Gastroesophageal sphincter (tissue), 3 donors: ENCODE data around the gene KCNS3.

Experiments
- EP300 ChIP-seq: sonication (generic); formaldehyde crosslinking; IDR thresholded peaks from one replicate; pipeline ENCODE4 v1.6.1; 2017; ENCODE audit warnings: antibody characterized with exemption, mild to moderate bottlenecking
- TF ChIP-seq, protein P1 (sequence below), 4 experiments: fragments of 200-600 bp in 2 of 4; fragments of 450-650 bp in 2 of 4; sonication (generic) in 1 of 4; IDR thresholded peaks; one replicate each; pipeline ENCODE4 v1.5.1; 2017 to 2019; ENCODE audit warnings: antibody characterized with exemption in 4 of 4, mild to moderate bottlenecking in 2 of 4, moderate library complexity in 2 of 4

DNA sequence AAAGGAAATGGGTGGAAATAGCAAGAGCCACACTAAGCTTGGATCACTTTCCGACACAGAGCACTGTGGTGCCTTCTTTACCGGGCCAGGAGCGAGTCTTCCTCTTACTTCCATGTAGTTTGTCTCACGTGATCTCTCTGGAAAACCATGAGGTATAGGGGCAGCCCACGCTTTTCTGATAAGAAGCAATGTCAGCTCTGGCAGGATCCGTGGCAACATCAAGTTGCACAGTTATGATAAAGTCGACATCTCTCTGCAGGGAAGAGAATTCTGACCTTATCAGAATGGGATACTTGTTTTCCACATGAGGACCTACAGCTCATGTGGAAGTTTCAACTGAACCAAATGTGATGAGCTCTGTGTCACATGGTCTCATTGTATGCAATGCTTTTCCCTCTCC is 32.7 kb upstream of the KCNS3 start:
- no peak for TF ChIP-seq EP300
- TF ChIP-seq, protein P1, sequence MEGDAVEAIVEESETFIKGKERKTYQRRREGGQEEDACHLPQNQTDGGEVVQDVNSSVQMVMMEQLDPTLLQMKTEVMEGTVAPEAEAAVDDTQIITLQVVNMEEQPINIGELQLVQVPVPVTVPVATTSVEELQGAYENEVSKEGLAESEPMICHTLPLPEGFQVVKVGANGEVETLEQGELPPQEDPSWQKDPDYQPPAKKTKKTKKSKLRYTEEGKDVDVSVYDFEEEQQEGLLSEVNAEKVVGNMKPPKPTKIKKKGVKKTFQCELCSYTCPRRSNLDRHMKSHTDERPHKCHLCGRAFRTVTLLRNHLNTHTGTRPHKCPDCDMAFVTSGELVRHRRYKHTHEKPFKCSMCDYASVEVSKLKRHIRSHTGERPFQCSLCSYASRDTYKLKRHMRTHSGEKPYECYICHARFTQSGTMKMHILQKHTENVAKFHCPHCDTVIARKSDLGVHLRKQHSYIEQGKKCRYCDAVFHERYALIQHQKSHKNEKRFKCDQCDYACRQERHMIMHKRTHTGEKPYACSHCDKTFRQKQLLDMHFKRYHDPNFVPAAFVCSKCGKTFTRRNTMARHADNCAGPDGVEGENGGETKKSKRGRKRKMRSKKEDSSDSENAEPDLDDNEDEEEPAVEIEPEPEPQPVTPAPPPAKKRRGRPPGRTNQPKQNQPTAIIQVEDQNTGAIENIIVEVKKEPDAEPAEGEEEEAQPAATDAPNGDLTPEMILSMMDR (IDR thresholded peaks at IDR 0.05) = no peak
